ENCODE results near the gene STK32C. TPM values are rescaled to one million over a fixed set of nuclear protein-coding genes. Genes with fewer than 3 reads are reported as not detected.

Gene STK32C
- total RNA-seq, 1 donor from 2014 or later, result 9.9 TPM

DNA sequence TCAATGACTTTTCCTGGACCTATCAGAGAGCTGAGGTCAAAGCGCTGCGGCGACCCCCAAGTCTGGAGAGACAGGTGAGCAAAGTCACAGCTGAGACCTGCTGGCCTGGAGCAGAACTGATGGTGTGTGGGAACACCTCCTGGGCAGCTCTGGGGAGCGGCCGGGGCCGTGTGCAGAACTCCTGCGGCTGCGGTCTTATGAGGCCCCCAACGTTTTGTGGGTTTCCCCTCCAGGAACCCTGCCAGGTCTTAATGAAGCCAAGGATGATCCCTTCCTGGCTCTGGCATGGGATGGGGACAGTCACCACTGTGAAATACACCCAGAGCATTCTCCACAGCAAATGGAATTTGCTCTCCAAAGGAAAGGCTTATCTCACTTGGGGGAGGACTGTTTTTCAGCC lies 94.9 kb downstream of the STK32C start:
- peaks cover 16% of the 10 kb centered on the region for H3K36me3 Mint-ChIP-seq
- no peak for TF ChIP-seq CTCF (IDR thresholded peaks at IDR 0.05; ENCODE audit: unreplicated experiment)
- no peaks in the 10 kb centered on the region for H3K27me3 Mint-ChIP-seq (ENCODE audit: low read depth)

GRCh38 chr10:132211246-132211645 lies 96.5 kb downstream of the STK32C start:
- peaks cover 26% of the 10 kb centered on the region for H3K9me3 Mint-ChIP-seq
- no peak for TF ChIP-seq CTCF (IDR thresholded peaks at IDR 0.05; ENCODE audit: unreplicated experiment)
- H3K27ac Mint-ChIP-seq, result no peak overlapping the region
- H3K27me3 Mint-ChIP-seq (ENCODE audit: low read depth), result no peaks in the 10 kb centered on the region
- H3K4me3 Mint-ChIP-seq, result no peak overlapping the region
- DNase-seq (ENCODE audit: low spot score in 2 of 2, unreplicated experiment in 2 of 2), result no peak
- H3K4me1 Mint-ChIP-seq, result no peaks in the 10 kb centered on the region
- peaks cover 11% of the 10 kb centered on the region for H3K36me3 Mint-ChIP-seq

More for the DNA sequence above, 94.9 kb downstream of the STK32C start:
- Mint-ChIP-seq H3K4me1 (no peaks in the 10 kb centered on the region), H3K4me3 (no peak overlapping the region), H3K27ac (no peak overlapping the region), H3K9me3 (peaks cover 32% of the 10 kb centered on the region)
- no peak for DNase-seq (ENCODE audit: low spot score in 2 of 2, unreplicated experiment in 2 of 2)

DNA sequence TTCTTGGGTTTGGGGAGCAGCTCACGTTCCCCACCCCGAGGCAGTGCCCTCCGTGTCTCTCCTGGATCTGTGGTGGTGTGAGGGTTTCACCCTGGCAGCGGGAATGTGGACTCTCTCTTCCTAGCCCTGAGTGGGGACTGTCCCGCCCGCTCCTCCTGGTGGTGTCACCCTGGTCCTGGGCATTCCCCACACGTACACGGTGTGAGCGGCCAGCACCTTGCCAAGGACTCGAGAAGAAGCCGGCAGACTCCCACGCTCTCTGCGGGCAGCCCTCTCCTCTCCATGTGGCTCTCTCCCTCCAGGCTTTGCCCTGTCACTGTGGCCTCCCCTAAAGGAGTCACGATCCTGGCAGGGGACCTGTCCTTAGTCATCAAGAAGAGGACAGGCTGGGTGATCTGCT lies 97.0 kb downstream of the STK32C start:
- Mint-ChIP-seq H3K4me1 (no peaks in the 10 kb centered on the region), H3K4me3 (no peak overlapping the region), H3K9me3 (peaks cover 26% of the 10 kb centered on the region), H3K27ac (no peak overlapping the region), H3K27me3 (ENCODE audit: low read depth) (no peaks in the 10 kb centered on the region), H3K36me3 (peaks cover 11% of the 10 kb centered on the region)
- no peak for DNase-seq (ENCODE audit: low spot score in 2 of 2, unreplicated experiment in 2 of 2)
- no peak for TF ChIP-seq CTCF (IDR thresholded peaks at IDR 0.05; ENCODE audit: unreplicated experiment)

- DNase-seq (ENCODE audit: low spot score in 2 of 2, unreplicated experiment in 2 of 2), result no peak
- Mint-ChIP-seq H3K4me1 (no peaks in the 10 kb centered on the region), H3K27me3 (ENCODE audit: low read depth) (no peaks in the 10 kb centered on the region), H3K9me3 (peaks cover 19% of the 10 kb centered on the region), H3K27ac (no peak overlapping the region), H3K4me3 (no peak overlapping the region), H3K36me3 (peaks cover 11% of the 10 kb centered on the region)
- no peak for TF ChIP-seq CTCF (IDR thresholded peaks at IDR 0.05; ENCODE audit: unreplicated experiment)
These were observed 97.7 kb downstream of the STK32C start for GRCh38 chr10:132209978-132210530.

GRCh38 chr10:132209130-132209529 lies 98.6 kb downstream of the STK32C start:
- DNase-seq (ENCODE audit: low spot score in 2 of 2, unreplicated experiment in 2 of 2), result no peak
- H3K36me3 Mint-ChIP-seq, result peaks cover 11% of the 10 kb centered on the region
- peaks cover 10% of the 10 kb centered on the region for H3K9me3 Mint-ChIP-seq
- no peak overlapping the region for H3K4me3 Mint-ChIP-seq
- H3K27ac Mint-ChIP-seq, result no peak overlapping the region
- H3K4me1 Mint-ChIP-seq, result no peaks in the 10 kb centered on the region
- no peaks in the 10 kb centered on the region for H3K27me3 Mint-ChIP-seq (ENCODE audit: low read depth)
- TF ChIP-seq CTCF (IDR thresholded peaks at IDR 0.05; ENCODE audit: unreplicated experiment), result no peak

Measured in mesothelial cell of epicardium (in vitro differentiated cells).